HEK293 (cell line): ENCODE data around the gene SH3TC1.

Source experiments
- CTCF ChIA-PET: fragments of 350-600 bp; formaldehyde crosslinking; extraction: SDS; loops from one replicate; lab custom pipeline; 2021; ENCODE audit warnings: antibody characterized with exemption; lab: Yijun Ruan, JAX
- POLR2A ChIA-PET: fragments of 300-600 bp; formaldehyde crosslinking; extraction: SDS; loops from one replicate; lab custom pipeline; 2020; ENCODE audit warnings: antibody characterized with exemption, inconsistent platforms; lab: Yijun Ruan, JAX
- H3K27ac ChIP-seq: fragments of 200-500 bp; sonication (Bioruptor generic); 2 replicates; pipeline ENCODE4 v1.5.1; 2014; ENCODE audit warnings: low read depth, low read length, control low read depth, inconsistent platforms; ENCODE audit errors: extremely low read depth
- H3K36me3 ChIP-seq, 2 experiments: fragments of 200-500 bp in 1 of 2; sonication (Bioruptor generic) in 1 of 2; 1 replicate in 1 of 2; 2 replicates in 1 of 2; pipeline ENCODE4 v1.5.1; 2014 to 2017; ENCODE audit warnings: inconsistent platforms in 2 of 2, low read length in 2 of 2; ENCODE audit not compliant: control insufficient read depth in 2 of 2, insufficient read depth in 1 of 2
- H3K4me1 ChIP-seq: fragments of 200-500 bp; sonication (Bioruptor generic); 2 replicates; pipeline ENCODE4 v1.5.1; 2014; ENCODE audit warnings: mild to moderate bottlenecking, low read length, inconsistent platforms; ENCODE audit not compliant: control insufficient read depth, insufficient read depth
- H3K4me3 ChIP-seq: 2 replicates; pipeline ENCODE4 v1.5.1; 2011; ENCODE audit warnings: low read depth, mild to moderate bottlenecking, control low read depth, low read length, moderate library complexity
- H3K9me3 ChIP-seq: fragments of 200-500 bp; sonication (Bioruptor generic); 2 replicates; pipeline ENCODE4 v1.5.1; 2014; ENCODE audit warnings: low read depth, low read length, inconsistent platforms; ENCODE audit not compliant: control insufficient read depth, insufficient read depth
- EGR2 ChIP-seq: fragments of 450-650 bp; formaldehyde crosslinking; IDR thresholded peaks from 2 replicates; pipeline ENCODE4 v1.5.1; 2016; ENCODE audit warnings: low read depth, missing biosample characterization, missing genetic modification characterization
- ZNF10 ChIP-seq: fragments of 450-650 bp; formaldehyde crosslinking; IDR thresholded peaks from 2 replicates; pipeline ENCODE4 v1.5.1; 2017; ENCODE audit warnings: missing biosample characterization, missing genetic modification characterization
- ZNF18 ChIP-seq: fragments of 450-650 bp; formaldehyde crosslinking; IDR thresholded peaks from 2 replicates; pipeline ENCODE4 v1.5.1; 2016; ENCODE audit warnings: missing biosample characterization, missing genetic modification characterization
- ZNF223 ChIP-seq: fragments of 450-650 bp; formaldehyde crosslinking; IDR thresholded peaks from 2 replicates; pipeline ENCODE4 v1.5.1; 2016; ENCODE audit warnings: missing biosample characterization, missing genetic modification characterization
- ZNF48 ChIP-seq: fragments of 450-650 bp; formaldehyde crosslinking; IDR thresholded peaks from 2 replicates; pipeline ENCODE4 v1.5.1; 2016; ENCODE audit warnings: missing biosample characterization, missing genetic modification characterization
- ZNF544 ChIP-seq: fragments of 450-650 bp; formaldehyde crosslinking; IDR thresholded peaks from 2 replicates; pipeline ENCODE4 v1.5.0; 2017; ENCODE audit warnings: missing biosample characterization, missing genetic modification characterization
- ZNF600 ChIP-seq: fragments of 450-650 bp; formaldehyde crosslinking; IDR thresholded peaks from 2 replicates; pipeline ENCODE4 v1.5.1; 2016; ENCODE audit warnings: missing biosample characterization, missing genetic modification characterization
- TF ChIP-seq, protein P1 (sequence below): fragments of 450-650 bp; formaldehyde crosslinking; IDR thresholded peaks from 2 replicates; pipeline ENCODE4 v1.5.1; 2017; ENCODE audit warnings: missing biosample characterization, missing genetic modification characterization
- TF ChIP-seq, protein P2 (sequence below): fragments of 450-650 bp; formaldehyde crosslinking; IDR thresholded peaks from 2 replicates; pipeline ENCODE4 v1.5.1; 2016; ENCODE audit warnings: missing biosample characterization, missing genetic modification characterization
- TF ChIP-seq, protein P3 (sequence below): fragments of 450-650 bp; formaldehyde crosslinking; IDR thresholded peaks from 2 replicates; pipeline ENCODE4 v1.5.1; 2016; ENCODE audit warnings: missing biosample characterization, missing genetic modification characterization, borderline replicate concordance
- TF ChIP-seq, protein P4 (sequence below): fragments of 450-650 bp; IDR thresholded peaks from 2 replicates; pipeline ENCODE4 v1.5.1; 2018; ENCODE audit warnings: missing biosample characterization, mild to moderate bottlenecking, missing genetic modification characterization

Gene SH3TC1

GRCh38 chr4:8262637-8263322, 63.7 kb downstream of the SH3TC1 start:
- 0 out of 2 replicates have a peak, but pooled peaks have one; percentile 25 for TF ChIP-seq ZNF600 (tag by site-specific recombination)
- TF ChIP-seq, protein P1, sequence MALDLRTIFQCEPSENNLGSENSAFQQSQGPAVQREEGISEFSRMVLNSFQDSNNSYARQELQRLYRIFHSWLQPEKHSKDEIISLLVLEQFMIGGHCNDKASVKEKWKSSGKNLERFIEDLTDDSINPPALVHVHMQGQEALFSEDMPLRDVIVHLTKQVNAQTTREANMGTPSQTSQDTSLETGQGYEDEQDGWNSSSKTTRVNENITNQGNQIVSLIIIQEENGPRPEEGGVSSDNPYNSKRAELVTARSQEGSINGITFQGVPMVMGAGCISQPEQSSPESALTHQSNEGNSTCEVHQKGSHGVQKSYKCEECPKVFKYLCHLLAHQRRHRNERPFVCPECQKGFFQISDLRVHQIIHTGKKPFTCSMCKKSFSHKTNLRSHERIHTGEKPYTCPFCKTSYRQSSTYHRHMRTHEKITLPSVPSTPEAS (tag by site-specific recombination): no peak
- no peak for TF ChIP-seq EGR2 (tag by site-specific recombination)
- no peak for TF ChIP-seq ZNF10 (tag by site-specific recombination)
- TF ChIP-seq, protein P2, sequence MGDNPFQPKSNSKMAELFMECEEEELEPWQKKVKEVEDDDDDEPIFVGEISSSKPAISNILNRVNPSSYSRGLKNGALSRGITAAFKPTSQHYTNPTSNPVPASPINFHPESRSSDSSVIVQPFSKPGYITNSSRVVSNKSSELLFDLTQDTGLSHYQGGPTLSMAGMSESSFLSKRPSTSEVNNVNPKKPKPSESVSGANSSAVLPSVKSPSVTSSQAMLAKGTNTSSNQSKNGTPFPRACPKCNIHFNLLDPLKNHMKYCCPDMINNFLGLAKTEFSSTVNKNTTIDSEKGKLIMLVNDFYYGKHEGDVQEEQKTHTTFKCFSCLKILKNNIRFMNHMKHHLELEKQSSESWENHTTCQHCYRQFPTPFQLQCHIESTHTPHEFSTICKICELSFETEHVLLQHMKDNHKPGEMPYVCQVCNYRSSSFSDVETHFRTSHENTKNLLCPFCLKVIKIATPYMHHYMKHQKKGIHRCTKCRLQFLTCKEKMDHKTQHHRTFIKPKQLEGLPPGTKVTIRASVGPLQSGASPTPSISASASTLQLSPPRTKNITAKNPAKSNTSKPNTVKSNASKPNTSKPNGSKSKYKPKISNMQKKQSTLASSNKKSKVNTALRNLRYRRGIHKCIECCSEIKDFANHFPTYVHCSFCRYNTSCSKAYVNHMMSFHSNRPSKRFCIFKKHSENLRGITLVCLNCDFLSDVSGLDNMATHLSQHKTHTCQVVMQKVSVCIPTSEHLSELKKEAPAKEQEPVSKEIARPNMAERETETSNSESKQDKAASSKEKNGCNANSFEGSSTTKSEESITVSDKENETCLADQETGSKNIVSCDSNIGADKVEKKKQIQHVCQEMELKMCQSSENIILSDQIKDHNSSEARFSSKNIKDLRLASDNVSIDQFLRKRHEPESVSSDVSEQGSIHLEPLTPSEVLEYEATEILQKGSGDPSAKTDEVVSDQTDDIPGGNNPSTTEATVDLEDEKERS (tag by site-specific recombination): no peak
- TF ChIP-seq, protein P3, sequence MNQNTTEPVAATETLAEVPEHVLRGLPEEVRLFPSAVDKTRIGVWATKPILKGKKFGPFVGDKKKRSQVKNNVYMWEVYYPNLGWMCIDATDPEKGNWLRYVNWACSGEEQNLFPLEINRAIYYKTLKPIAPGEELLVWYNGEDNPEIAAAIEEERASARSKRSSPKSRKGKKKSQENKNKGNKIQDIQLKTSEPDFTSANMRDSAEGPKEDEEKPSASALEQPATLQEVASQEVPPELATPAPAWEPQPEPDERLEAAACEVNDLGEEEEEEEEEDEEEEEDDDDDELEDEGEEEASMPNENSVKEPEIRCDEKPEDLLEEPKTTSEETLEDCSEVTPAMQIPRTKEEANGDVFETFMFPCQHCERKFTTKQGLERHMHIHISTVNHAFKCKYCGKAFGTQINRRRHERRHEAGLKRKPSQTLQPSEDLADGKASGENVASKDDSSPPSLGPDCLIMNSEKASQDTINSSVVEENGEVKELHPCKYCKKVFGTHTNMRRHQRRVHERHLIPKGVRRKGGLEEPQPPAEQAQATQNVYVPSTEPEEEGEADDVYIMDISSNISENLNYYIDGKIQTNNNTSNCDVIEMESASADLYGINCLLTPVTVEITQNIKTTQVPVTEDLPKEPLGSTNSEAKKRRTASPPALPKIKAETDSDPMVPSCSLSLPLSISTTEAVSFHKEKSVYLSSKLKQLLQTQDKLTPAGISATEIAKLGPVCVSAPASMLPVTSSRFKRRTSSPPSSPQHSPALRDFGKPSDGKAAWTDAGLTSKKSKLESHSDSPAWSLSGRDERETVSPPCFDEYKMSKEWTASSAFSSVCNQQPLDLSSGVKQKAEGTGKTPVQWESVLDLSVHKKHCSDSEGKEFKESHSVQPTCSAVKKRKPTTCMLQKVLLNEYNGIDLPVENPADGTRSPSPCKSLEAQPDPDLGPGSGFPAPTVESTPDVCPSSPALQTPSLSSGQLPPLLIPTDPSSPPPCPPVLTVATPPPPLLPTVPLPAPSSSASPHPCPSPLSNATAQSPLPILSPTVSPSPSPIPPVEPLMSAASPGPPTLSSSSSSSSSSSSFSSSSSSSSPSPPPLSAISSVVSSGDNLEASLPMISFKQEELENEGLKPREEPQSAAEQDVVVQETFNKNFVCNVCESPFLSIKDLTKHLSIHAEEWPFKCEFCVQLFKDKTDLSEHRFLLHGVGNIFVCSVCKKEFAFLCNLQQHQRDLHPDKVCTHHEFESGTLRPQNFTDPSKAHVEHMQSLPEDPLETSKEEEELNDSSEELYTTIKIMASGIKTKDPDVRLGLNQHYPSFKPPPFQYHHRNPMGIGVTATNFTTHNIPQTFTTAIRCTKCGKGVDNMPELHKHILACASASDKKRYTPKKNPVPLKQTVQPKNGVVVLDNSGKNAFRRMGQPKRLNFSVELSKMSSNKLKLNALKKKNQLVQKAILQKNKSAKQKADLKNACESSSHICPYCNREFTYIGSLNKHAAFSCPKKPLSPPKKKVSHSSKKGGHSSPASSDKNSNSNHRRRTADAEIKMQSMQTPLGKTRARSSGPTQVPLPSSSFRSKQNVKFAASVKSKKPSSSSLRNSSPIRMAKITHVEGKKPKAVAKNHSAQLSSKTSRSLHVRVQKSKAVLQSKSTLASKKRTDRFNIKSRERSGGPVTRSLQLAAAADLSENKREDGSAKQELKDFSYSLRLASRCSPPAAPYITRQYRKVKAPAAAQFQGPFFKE (tag by site-specific recombination): no peak
- Histone ChIP-seq H3K36me3 (no peaks in the 10 kb centered on the region), H3K27ac (no peak overlapping the region), H3K4me1 (no peaks in the 10 kb centered on the region), H3K9me3 (no peaks in the 10 kb centered on the region), H3K4me3 (no peak overlapping the region)
- ChIA-PET POLR2A (no interaction called here), CTCF (no interaction called here)

DNA sequence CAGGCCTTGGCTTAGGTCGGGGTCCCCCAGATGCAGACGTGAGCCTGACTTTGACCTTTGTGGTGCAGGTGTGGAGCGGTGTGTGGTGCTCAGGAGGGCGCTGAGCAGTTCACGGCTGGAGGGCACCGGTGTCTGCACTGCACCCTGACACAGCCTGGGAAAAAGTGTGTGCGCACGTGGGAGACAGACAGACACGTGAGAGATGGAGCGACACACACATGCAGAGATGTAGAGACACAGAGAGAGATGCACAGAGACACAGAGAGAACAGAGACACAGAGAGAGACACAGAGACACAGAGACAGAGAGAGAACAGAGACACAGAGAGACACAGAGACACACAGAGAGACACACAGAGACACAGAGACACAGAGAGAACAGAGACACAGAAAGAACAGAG, 64.3 kb downstream of the SH3TC1 start:
- no peaks in the 10 kb centered on the region for H3K9me3 ChIP-seq
- H3K27ac ChIP-seq: no peak overlapping the region
- H3K36me3 ChIP-seq: no peaks in the 10 kb centered on the region
- no peaks in the 10 kb centered on the region for H3K4me1 ChIP-seq
- CTCF ChIA-PET: no interaction called here
- TF ChIP-seq ZNF544 (tag by site-specific recombination): no peak
- TF ChIP-seq ZNF223 (tag by site-specific recombination): no peak
- 0 out of 2 replicates have a peak, but pooled peaks have one; percentile 22 for TF ChIP-seq ZNF48 (tag by site-specific recombination)
- TF ChIP-seq, protein P4, sequence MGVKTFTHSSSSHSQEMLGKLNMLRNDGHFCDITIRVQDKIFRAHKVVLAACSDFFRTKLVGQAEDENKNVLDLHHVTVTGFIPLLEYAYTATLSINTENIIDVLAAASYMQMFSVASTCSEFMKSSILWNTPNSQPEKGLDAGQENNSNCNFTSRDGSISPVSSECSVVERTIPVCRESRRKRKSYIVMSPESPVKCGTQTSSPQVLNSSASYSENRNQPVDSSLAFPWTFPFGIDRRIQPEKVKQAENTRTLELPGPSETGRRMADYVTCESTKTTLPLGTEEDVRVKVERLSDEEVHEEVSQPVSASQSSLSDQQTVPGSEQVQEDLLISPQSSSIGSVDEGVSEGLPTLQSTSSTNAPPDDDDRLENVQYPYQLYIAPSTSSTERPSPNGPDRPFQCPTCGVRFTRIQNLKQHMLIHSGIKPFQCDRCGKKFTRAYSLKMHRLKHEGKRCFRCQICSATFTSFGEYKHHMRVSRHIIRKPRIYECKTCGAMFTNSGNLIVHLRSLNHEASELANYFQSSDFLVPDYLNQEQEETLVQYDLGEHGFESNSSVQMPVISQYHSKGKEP (tag by site-specific recombination): no peak
- TF ChIP-seq ZNF18 (tag by site-specific recombination): no peak
- POLR2A ChIA-PET: no interaction called here
- H3K4me3 ChIP-seq: no peak overlapping the region
